HepG2 (cell line): Measurements from ENCODE around the gene SPAG8. TPM values are rescaled to one million over a fixed set of nuclear protein-coding genes. Genes with fewer than 3 reads are reported as not detected.

Experiments
- ATAC-seq: fragments of 200-7000 bp; cut with Tn5 transposase; 3 replicates; pipeline ENCODE4 v1.9.1; 2020; ENCODE audit warnings: mild to moderate bottlenecking, moderate library complexity
- BruUV-seq: library from RNA; stranded (reverse); fragments of 400-500 nt; replicated peaks from 2 replicates; lab custom pipeline; 2021; lab: Mats Ljungman, UMichigan
- CTCF ChIA-PET: fragments of 300-600 bp; formaldehyde crosslinking; extraction: SDS; loops from one replicate; lab custom pipeline; 2021; ENCODE audit warnings: low total read pairs, inconsistent platforms, low intra/inter-chr PET ratio; lab: Yijun Ruan, JAX
- POLR2A ChIA-PET: fragments of 350-600 bp; sonication (Branson Sonifier 250); formaldehyde crosslinking; loops from one replicate; lab custom pipeline; 2020; ENCODE audit warnings: antibody characterized with exemption, inconsistent platforms; lab: Yijun Ruan, JAX
- DNase-seq: peaks from one replicate; pipeline ENCODE4 v3.0.0-alpha.2; 2015; ENCODE audit warnings: low spot score
- FAIRE-seq: peaks from 3 replicates; lab custom pipeline; 2011; peaks lifted over from hg19 to GRCh38; lab: Jason Lieb, UNC
- H2AFZ ChIP-seq: one replicate; pipeline ENCODE4 v1.6.1; 2011; ENCODE audit warnings: low read length, inconsistent platforms
- H3K27ac ChIP-seq: fragments of 300-600 bp; 3 replicates; pipeline ENCODE4 v1.8.0; 2011; ENCODE audit warnings: mixed run types, mild to moderate bottlenecking, mixed read lengths, low read length, inconsistent platforms; ENCODE audit not compliant: insufficient read depth; ENCODE audit errors: extremely low read length
- H3K27me3 ChIP-seq, 2 experiments: fragments of 200-600 bp in 1 of 2; 2 replicates in 1 of 2; 3 replicates in 1 of 2; pipeline versions ENCODE4 v1.6.0 to v1.8.0; 2011; ENCODE audit warnings: low read length in 2 of 2, mild to moderate bottlenecking in 2 of 2, moderate library complexity in 2 of 2, inconsistent platforms in 1 of 2; ENCODE audit not compliant: insufficient read depth in 2 of 2, control insufficient read depth in 1 of 2
- H3K36me3 ChIP-seq, 2 experiments: fragments of 200-600 bp in 1 of 2; replicated peaks in 1 of 2; 2 replicates in 1 of 2; 3 replicates in 1 of 2; pipeline versions ENCODE4 v1.5.1 to v1.8.0; 2011; ENCODE audit warnings: low read length in 2 of 2, inconsistent platforms in 1 of 2; ENCODE audit not compliant: insufficient read depth in 2 of 2, control insufficient read depth in 1 of 2
- H3K4me1 ChIP-seq: 2 replicates; pipeline ENCODE4 v1.5.1; 2012; ENCODE audit warnings: low read length, inconsistent platforms; ENCODE audit not compliant: insufficient read depth
- H3K4me2 ChIP-seq: 2 replicates; pipeline ENCODE4 v1.6.0; 2011; ENCODE audit warnings: low read depth, low read length, inconsistent platforms
- H3K4me3 ChIP-seq, 3 experiments: fragments of 200-600 bp in 1 of 3; sonication (generic), shearing (Covaris generic) in 1 of 3; replicated peaks in 1 of 3; 2 replicates each; pipeline ENCODE4 v1.5.1; 2011 to 2016; ENCODE audit warnings: low read length in 3 of 3, inconsistent platforms in 2 of 3, low read depth in 2 of 3, mild to moderate bottlenecking in 2 of 3, control low read depth in 1 of 3, mixed read lengths in 1 of 3; ENCODE audit not compliant: insufficient read depth in 1 of 3
- H3K79me2 ChIP-seq: one replicate; pipeline ENCODE4 v1.6.1; 2011; ENCODE audit warnings: low read length, inconsistent platforms; ENCODE audit not compliant: insufficient read depth
- H3K9ac ChIP-seq: 2 replicates; pipeline ENCODE4 v1.6.0; 2011; ENCODE audit warnings: mild to moderate bottlenecking, low read depth, low read length, inconsistent platforms; ENCODE audit not compliant: insufficient read depth
- H3K9me3 ChIP-seq: 2 replicates; pipeline ENCODE4 v1.5.1; 2012; ENCODE audit warnings: mild to moderate bottlenecking, low read length
- H4K20me1 ChIP-seq: 2 replicates; pipeline ENCODE4 v1.6.0; 2011; ENCODE audit warnings: inconsistent platforms, mild to moderate bottlenecking, low read length, moderate library complexity; ENCODE audit not compliant: insufficient read depth
- ARID2 ChIP-seq: sonication (generic); formaldehyde crosslinking; IDR thresholded peaks from 2 replicates; pipeline ENCODE4 v1.8.1; 2022; ENCODE audit warnings: mild to moderate bottlenecking, missing genetic modification reagents, borderline replicate concordance
- CSRNP1 ChIP-seq: sonication (generic); formaldehyde crosslinking; IDR thresholded peaks from 2 replicates; pipeline ENCODE4 v1.8.1; 2023; ENCODE audit warnings: mild to moderate bottlenecking, missing genetic modification reagents
- GATAD1 ChIP-seq: IDR thresholded peaks from 2 replicates; pipeline ENCODE4 v1.6.1; 2016; ENCODE audit warnings: missing genetic modification reagents, missing compliant biosample characterization
- GMEB2 ChIP-seq: IDR thresholded peaks from 2 replicates; pipeline ENCODE4 v1.6.1; 2016; ENCODE audit warnings: missing biosample characterization, missing genetic modification reagents, low read depth
- MATR3 ChIP-seq: sonication (generic); formaldehyde crosslinking; IDR thresholded peaks from 2 replicates; pipeline ENCODE4 v1.4.0; 2020; ENCODE audit warnings: missing genetic modification reagents
- MED13 ChIP-seq: sonication (generic); formaldehyde crosslinking; IDR thresholded peaks from 2 replicates; pipeline ENCODE4 v1.5.0; 2020; ENCODE audit warnings: missing genetic modification reagents
- MEIS2 ChIP-seq: sonication (generic); formaldehyde crosslinking; IDR thresholded peaks from 2 replicates; pipeline ENCODE4 v1.9.0; 2021; ENCODE audit warnings: mild to moderate bottlenecking, missing genetic modification reagents
- MIXL1 ChIP-seq: IDR thresholded peaks from 2 replicates; pipeline ENCODE4 v1.6.1; 2016
- MXD3 ChIP-seq: IDR thresholded peaks from 2 replicates; pipeline ENCODE4 v1.6.1; 2016; ENCODE audit warnings: mild to moderate bottlenecking, missing biosample characterization, missing genetic modification reagents
- PAX8 ChIP-seq: sonication (generic); formaldehyde crosslinking; IDR thresholded peaks from 2 replicates; pipeline ENCODE4 v1.8.0; 2022; ENCODE audit warnings: mild to moderate bottlenecking, missing genetic modification reagents, borderline replicate concordance
- PHB2 ChIP-seq: fragments of 450-650 bp; IDR thresholded peaks from 2 replicates; pipeline ENCODE4 v1.6.1; 2018; ENCODE audit not compliant: partially characterized antibody
- SOX5 ChIP-seq: IDR thresholded peaks from 2 replicates; pipeline ENCODE4 v1.6.1; 2016; ENCODE audit warnings: borderline replicate concordance
- ZFX ChIP-seq: sonication (generic); formaldehyde crosslinking; IDR thresholded peaks from 2 replicates; pipeline ENCODE4 v1.4.0; 2020; ENCODE audit warnings: mild to moderate bottlenecking, low read depth, missing genetic modification reagents, moderate library complexity
- ZNF12 ChIP-seq: sonication (generic); formaldehyde crosslinking; IDR thresholded peaks from 2 replicates; pipeline ENCODE4 v1.5.0; 2020; ENCODE audit warnings: missing genetic modification reagents
- ZNF331 ChIP-seq: sonication (generic); formaldehyde crosslinking; IDR thresholded peaks from 2 replicates; pipeline ENCODE4 v1.4.0; 2020; ENCODE audit warnings: missing genetic modification reagents
- ZNF33B ChIP-seq: sonication (generic); formaldehyde crosslinking; IDR thresholded peaks from 2 replicates; pipeline ENCODE4 v1.5.1; 2020; ENCODE audit warnings: mild to moderate bottlenecking, missing genetic modification reagents
- WGBS: methylation state at CpG from one replicate; pipeline ENCODE4 v1.1.6; 2017; ENCODE audit warnings: low lambda C conversion rate; 5-methylcytosine and 5-hydroxymethylcytosine counted together
- in situ Hi-C: cut with HindIII; loops from 2 replicates; pipeline ENCODE4 v1.10.0; 2017; ENCODE audit warnings: low pct_unique_long_range_greater_than_20kb; ENCODE audit not compliant: extremely low pct_ligation_motif_present
- intact Hi-C: fragments of 100-400 bp; cut with micrococcal nuclease; formaldehyde crosslinking; loops from one replicate; pipeline ENCODE4 v1.10.0; 2022; ENCODE audit not compliant: unreplicated experiment
- polyA plus RNA-seq, 8 experiments: library from polyadenylated mRNA; depleted of rRNA in 3 of 8; stranded (reverse) in 7 of 8; unstranded in 1 of 8; fragments of >200 nt; fragmentation: Illumina TruSeq in 4 of 8; extraction: Trizol in 4 of 8; gene quantifications; 2 replicates each; pipeline versions ENCODE4 v1.2.1 to v1.2.3, GENCODE V29; 2011 to 2016; ENCODE audit warnings: low read depth in 4 of 8, missing spikeins in 1 of 8, mixed read lengths in 1 of 8; ENCODE audit not compliant: insufficient read depth in 1 of 8
- total RNA-seq, 5 experiments: library from RNA; depleted of rRNA; stranded (reverse); fragments of >200 nt; fragmentation: Illumina TruSeq; extraction: Trizol; gene quantifications; 2 replicates each; pipeline ENCODE4 v1.2.3, GENCODE V29; 2016; ENCODE audit warnings: low read depth in 1 of 5

The SPAG8 gene
- total and polyA plus RNA-seq, 2 of the 13 experiments (the other 11 are each of a cell fraction or from before 2014, with no cell fraction given): 0.18 to 0.27 TPM

- DNase-seq (no peak), ATAC-seq (no peak), FAIRE-seq (no peak)
- CTCF ChIA-PET: no interaction called here
- Histone ChIP-seq H4K20me1 (no peaks in the 10 kb centered on the region), H2AFZ (no peak overlapping the region), H3K4me1 (peaks cover 6% of the 10 kb centered on the region; the same call in 1 of the 2 replicates), H3K36me3 (no peaks in the 10 kb centered on the region), H3K4me3 (no peak overlapping the region), H3K27me3 (no peaks in the 10 kb centered on the region; a peak in 1 of 5 replicates), H3K9ac (no peak overlapping the region), H3K4me2 (no peak overlapping the region), H3K9me3 (no peaks in the 10 kb centered on the region), H3K27ac (no peak overlapping the region), H3K79me2 (no peaks in the 10 kb centered on the region)
- WGBS: 90% methylated on average over 13 of the region's 17 CpGs
- intact Hi-C loops: no loop called here
- POLR2A ChIA-PET: no interaction called here
- TF ChIP-seq ZNF33B (no peak), PHB2 (no peak), ZFX (CRISPR knock-in tag) (no peak)
- BruUV-seq: no TSS peak
- in situ Hi-C loops: no loop called here
Observed at GRCh38 chr9:35842020-35842745, 30.1 kb upstream of the SPAG8 start.

GRCh38 chr9:35841645-35841900, 29.5 kb upstream of the SPAG8 start:
- Histone ChIP-seq H3K79me2 (no peaks in the 10 kb centered on the region), H3K9me3 (no peaks in the 10 kb centered on the region), H3K4me3 (no peak overlapping the region), H3K27me3 (no peaks in the 10 kb centered on the region; a peak in 1 of 5 replicates), H3K4me1 (peaks cover 10% of the 10 kb centered on the region), H3K9ac (no peak overlapping the region), H3K36me3 (no peaks in the 10 kb centered on the region), H4K20me1 (no peaks in the 10 kb centered on the region), H2AFZ (no peak overlapping the region), H3K4me2 (no peak overlapping the region), H3K27ac (no peak overlapping the region)
- POLR2A ChIA-PET: no interaction called here
- 100% methylated on average over 1 of the region's 5 CpGs for WGBS
- FAIRE-seq (no peak), ATAC-seq (no peak), DNase-seq (no peak)
- no TSS peak for BruUV-seq
- intact Hi-C loops: no loop called here
- CTCF ChIA-PET: no interaction called here
- in situ Hi-C loops: no loop called here
- TF ChIP-seq SOX5 (CRISPR knock-in tag): no peak
- TF ChIP-seq PAX8 (CRISPR knock-in tag): no peak
- no peak for TF ChIP-seq ZNF12 (CRISPR knock-in tag)
- TF ChIP-seq GATAD1 (CRISPR knock-in tag): no peak
- TF ChIP-seq ARID2 (CRISPR knock-in tag): no peak
- TF ChIP-seq GMEB2 (CRISPR knock-in tag): no peak
- no peak for TF ChIP-seq MED13 (CRISPR knock-in tag)
- no peak for TF ChIP-seq MEIS2
- TF ChIP-seq CSRNP1 (CRISPR knock-in tag): no peak
- no peak for TF ChIP-seq MXD3 (CRISPR knock-in tag)
- no peak for TF ChIP-seq ZNF331 (CRISPR knock-in tag)
- no peak for TF ChIP-seq MATR3
- TF ChIP-seq MIXL1 (CRISPR knock-in tag): no peak
